ENCODE results near the gene SLC43A2.
A peak's percentile ranks its signal among the peaks of the same experiment; 100 is the strongest.

DNA sequence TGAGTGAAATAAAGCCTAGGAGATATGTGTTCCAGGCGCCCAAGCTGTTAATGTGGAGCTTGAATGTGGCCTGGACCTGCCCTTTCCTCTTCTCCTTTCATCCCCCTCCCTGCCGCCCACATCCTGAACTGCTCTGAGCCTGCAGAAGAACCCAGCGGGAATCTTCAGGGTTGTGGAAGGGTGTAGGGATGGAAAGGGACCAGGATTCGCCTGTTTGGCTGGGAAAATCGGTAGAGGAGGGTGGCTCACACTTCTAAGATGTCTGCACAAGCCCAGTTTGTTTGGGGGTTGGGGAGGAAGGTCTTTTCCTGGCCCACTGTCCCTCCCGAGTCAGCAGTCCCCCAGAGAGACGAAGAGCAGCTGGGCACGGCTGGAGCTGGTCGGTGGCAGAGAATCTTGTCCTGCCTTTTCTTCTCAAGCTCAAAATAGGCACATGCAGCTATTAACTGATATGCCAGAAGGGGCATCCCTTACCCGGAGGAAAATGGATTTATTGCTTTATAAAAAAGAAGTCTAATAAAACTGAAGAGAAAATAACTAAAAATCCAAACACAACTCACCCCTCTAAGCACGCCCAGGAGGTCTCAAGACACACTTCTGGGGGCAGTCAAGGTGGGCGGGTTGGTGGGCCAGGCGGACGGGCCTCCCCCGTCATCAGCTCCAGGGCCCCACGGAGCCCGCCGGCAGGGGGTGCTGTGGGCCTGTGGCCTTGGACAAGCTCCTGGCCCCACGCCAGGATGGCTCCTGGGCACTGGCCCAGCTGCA lies 54.5 kb downstream of the SLC43A2 start:
- TF ChIP-seq CTCF (conservative IDR thresholded peaks at IDR 0.05 in 1 of 2, IDR thresholded peaks at IDR 0.05 in 1 of 2; ENCODE audit: low read depth in 1 of 2, low read length in 2 of 2) (peak; percentile 78 to 90), EZH2 (IDR thresholded peaks at IDR 0.05; ENCODE audit: low read length, missing control alignments) (no peak)
